OCI-LY3 (cell line): ENCODE measurements around the gene KIT.

Source experiments
- CTCF ChIP-seq: fragments of 200-600, 300-600 bp; sonication (generic); IDR thresholded peaks from 2 replicates; pipeline ENCODE4 v1.5.1; 2014; ENCODE audit warnings: antibody characterized with exemption, low read length, low read depth
- EZH2phosphoT487 ChIP-seq: fragments of 200-600 bp; shearing (Covaris generic); IDR thresholded peaks from 2 replicates; pipeline ENCODE4 v1.6.1; 2018; ENCODE audit warnings: antibody characterized with exemption, mixed run types, low read depth

GRCh38 chr4:54764476-54764875 is 106.7 kb downstream of the KIT start:
- TF ChIP-seq CTCF (no peak), EZH2phosphoT487 (no peak)
